Testis (tissue), 2 donors: ENCODE measurements around the gene IFNL1.

Experiments
- CTCF ChIP-seq, 3 experiments: fragments of 450-650 bp in 2 of 3; fragments of 200-600 bp in 1 of 3; sonication (generic) in 1 of 3; IDR thresholded peaks; one replicate each; pipeline ENCODE4 v1.5.1; 2016 to 2019; ENCODE audit warnings: antibody characterized with exemption in 3 of 3, mild to moderate bottlenecking in 2 of 3, moderate library complexity in 1 of 3
- POLR2A ChIP-seq: fragments of 450-650 bp; IDR thresholded peaks from one replicate; pipeline ENCODE4 v1.6.1; 2017; ENCODE audit warnings: antibody characterized with exemption, mild to moderate bottlenecking, moderate library complexity

- TF ChIP-seq CTCF (IDR thresholded peaks at IDR 0.05) = no peak
- TF ChIP-seq POLR2A = no peak
These were observed 48.2 kb upstream of the IFNL1 start for GRCh38 chr19:39247701-39248664.
